Mesothelial cell of epicardium (in vitro differentiated cells): ENCODE measurements around the gene GLT6D1. TPM values are rescaled to one million over a fixed set of nuclear protein-coding genes. Genes with fewer than 3 reads are reported as not detected.

ENCODE experiments used
- DNase-seq, 2 experiments: peaks; one replicate each; pipeline ENCODE4 v3.0.0; 2021; ENCODE audit warnings: low spot score in 2 of 2; ENCODE audit not compliant: unreplicated experiment in 2 of 2
- H3K27ac Mint-ChIP-seq: 2 replicates; pipeline ENCODE4 v1.8.0; 2021; ENCODE audit warnings: mixed read lengths
- H3K27me3 Mint-ChIP-seq: 2 replicates; pipeline ENCODE4 v1.8.0; 2021; ENCODE audit warnings: low read depth, mixed read lengths
- H3K36me3 Mint-ChIP-seq: 2 replicates; pipeline ENCODE4 v1.8.0; 2021; ENCODE audit warnings: mixed read lengths
- H3K4me1 Mint-ChIP-seq: 2 replicates; pipeline ENCODE4 v1.8.0; 2021; ENCODE audit warnings: mixed read lengths
- H3K4me3 Mint-ChIP-seq: 2 replicates; pipeline ENCODE4 v1.8.0; 2021; ENCODE audit warnings: mild to moderate bottlenecking, moderate library complexity, mixed read lengths
- H3K9me3 Mint-ChIP-seq: 2 replicates; pipeline ENCODE4 v1.8.0; 2021; ENCODE audit warnings: mixed read lengths
- CTCF ChIP-seq: fragments of 200-600 bp; sonication (generic); IDR thresholded peaks from one replicate; pipeline ENCODE4 v1.5.0; 2021; ENCODE audit warnings: antibody characterized with exemption; ENCODE audit not compliant: unreplicated experiment
- total RNA-seq: library from RNA; stranded (reverse); gene quantifications from 3 replicates; pipeline ENCODE4 v1.2.1, GENCODE V29; 2021

The GLT6D1 gene
- total RNA-seq, 1 donor from 2014 or later: not detected

- H3K4me1 Mint-ChIP-seq: no peaks in the 10 kb centered on the region
- no peak overlapping the region for H3K27ac Mint-ChIP-seq
- H3K27me3 Mint-ChIP-seq: peaks cover 21% of the 10 kb centered on the region
- H3K9me3 Mint-ChIP-seq: no peaks in the 10 kb centered on the region
- no peaks in the 10 kb centered on the region for H3K36me3 Mint-ChIP-seq
- H3K4me3 Mint-ChIP-seq: no peak overlapping the region
- no peak for DNase-seq
- TF ChIP-seq CTCF: no peak
These were observed 37.4 kb downstream of the GLT6D1 start for GRCh38 chr9:135601988-135602387.

- TF ChIP-seq CTCF: no peak
- Mint-ChIP-seq H3K27ac (no peak overlapping the region), H3K4me3 (no peak overlapping the region)
These were observed 39.0 kb downstream of the GLT6D1 start for GRCh38 chr9:135600296-135600817.

GRCh38 chr9:135596211-135596610, 43.1 kb downstream of the GLT6D1 start:
- peaks cover 19% of the 10 kb centered on the region for H3K27me3 Mint-ChIP-seq
- DNase-seq: peak in 1 of 2 experiments; percentile 9
- H3K4me1 Mint-ChIP-seq: no peaks in the 10 kb centered on the region
- peaks cover 14% of the 10 kb centered on the region for H3K9me3 Mint-ChIP-seq
- TF ChIP-seq CTCF: no peak
- no peaks in the 10 kb centered on the region for H3K36me3 Mint-ChIP-seq
- no peak overlapping the region for H3K4me3 Mint-ChIP-seq
- H3K27ac Mint-ChIP-seq: no peak overlapping the region

More at GRCh38 chr9:135600296-135600817, 39.0 kb downstream of the GLT6D1 start:
- DNase-seq: no peak
- Mint-ChIP-seq H3K36me3 (no peaks in the 10 kb centered on the region), H3K9me3 (peaks cover 9% of the 10 kb centered on the region), H3K4me1 (no peaks in the 10 kb centered on the region), H3K27me3 (peaks cover 21% of the 10 kb centered on the region)

- Mint-ChIP-seq H3K4me1 (no peaks in the 10 kb centered on the region), H3K9me3 (peaks cover 14% of the 10 kb centered on the region), H3K27ac (no peak overlapping the region), H3K27me3 (no peaks in the 10 kb centered on the region), H3K36me3 (no peaks in the 10 kb centered on the region), H3K4me3 (no peak overlapping the region)
- no peak for TF ChIP-seq CTCF
- DNase-seq: no peak
These were observed 46.7 kb downstream of the GLT6D1 start for GRCh38 chr9:135592625-135593024.

GRCh38 chr9:135592331-135592590, 47.1 kb downstream of the GLT6D1 start:
- Mint-ChIP-seq H3K27ac (no peak overlapping the region), H3K4me1 (no peaks in the 10 kb centered on the region), H3K4me3 (no peak overlapping the region), H3K27me3 (no peaks in the 10 kb centered on the region), H3K9me3 (peaks cover 14% of the 10 kb centered on the region), H3K36me3 (no peaks in the 10 kb centered on the region)
- no peak for TF ChIP-seq CTCF
- DNase-seq: no peak
